Upper lobe of left lung (tissue), 4 donors: ENCODE measurements around the gene PRKAR1B.

Experiments used
- POLR2A ChIP-seq, 4 donors: fragments of 450-650 bp; IDR thresholded peaks; one replicate each; pipeline ENCODE4 v1.5.1; 2016 to 2017; ENCODE audit warnings: antibody characterized with exemption in 4 of 4, mild to moderate bottlenecking in 2 of 4
- TF ChIP-seq, protein P1 (sequence below), 6 experiments: fragments of 450-650 bp in 4 of 6; fragments of 200-600 bp in 2 of 6; sonication (generic) in 2 of 6; IDR thresholded peaks; one replicate each; pipeline ENCODE4 v1.5.1; 2016 to 2019; ENCODE audit warnings: antibody characterized with exemption in 6 of 6

DNA sequence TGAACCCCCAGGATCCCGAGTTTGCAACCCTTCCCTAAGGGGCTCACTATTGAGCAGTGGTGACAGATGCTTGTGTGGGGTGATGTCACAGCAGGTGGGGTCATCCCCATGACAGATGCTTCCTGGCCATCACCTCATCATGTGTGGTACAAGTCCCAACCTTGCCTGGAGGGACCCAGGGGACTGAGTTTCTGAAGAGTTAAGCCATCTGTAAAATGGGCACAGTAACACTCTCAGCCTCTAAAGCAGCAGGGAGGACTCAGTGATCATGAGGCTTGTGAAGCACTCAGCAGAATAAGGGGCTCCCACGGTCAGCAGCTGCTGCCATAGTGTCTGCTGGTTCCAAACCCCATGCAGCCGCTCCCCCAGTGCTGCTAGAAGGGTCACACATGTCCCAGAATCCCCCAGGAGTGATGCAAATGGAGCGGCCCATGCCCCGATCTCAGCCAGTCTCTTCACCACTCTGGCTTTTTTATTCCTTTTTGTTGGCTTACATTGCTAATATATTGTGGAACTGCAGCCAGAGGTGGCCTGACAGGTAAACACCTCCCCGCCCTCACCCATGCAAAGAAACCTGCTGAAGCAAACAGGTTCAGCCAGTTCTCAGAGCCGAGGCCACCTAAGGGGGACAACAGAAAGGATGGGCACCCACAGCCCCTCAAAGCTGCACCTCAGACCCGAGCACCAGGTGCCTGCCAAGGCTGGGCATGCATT, 105.4 kb downstream of the PRKAR1B start:
- TF ChIP-seq, protein P1, sequence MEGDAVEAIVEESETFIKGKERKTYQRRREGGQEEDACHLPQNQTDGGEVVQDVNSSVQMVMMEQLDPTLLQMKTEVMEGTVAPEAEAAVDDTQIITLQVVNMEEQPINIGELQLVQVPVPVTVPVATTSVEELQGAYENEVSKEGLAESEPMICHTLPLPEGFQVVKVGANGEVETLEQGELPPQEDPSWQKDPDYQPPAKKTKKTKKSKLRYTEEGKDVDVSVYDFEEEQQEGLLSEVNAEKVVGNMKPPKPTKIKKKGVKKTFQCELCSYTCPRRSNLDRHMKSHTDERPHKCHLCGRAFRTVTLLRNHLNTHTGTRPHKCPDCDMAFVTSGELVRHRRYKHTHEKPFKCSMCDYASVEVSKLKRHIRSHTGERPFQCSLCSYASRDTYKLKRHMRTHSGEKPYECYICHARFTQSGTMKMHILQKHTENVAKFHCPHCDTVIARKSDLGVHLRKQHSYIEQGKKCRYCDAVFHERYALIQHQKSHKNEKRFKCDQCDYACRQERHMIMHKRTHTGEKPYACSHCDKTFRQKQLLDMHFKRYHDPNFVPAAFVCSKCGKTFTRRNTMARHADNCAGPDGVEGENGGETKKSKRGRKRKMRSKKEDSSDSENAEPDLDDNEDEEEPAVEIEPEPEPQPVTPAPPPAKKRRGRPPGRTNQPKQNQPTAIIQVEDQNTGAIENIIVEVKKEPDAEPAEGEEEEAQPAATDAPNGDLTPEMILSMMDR (IDR thresholded peaks at IDR 0.05) = no peak
- TF ChIP-seq POLR2A (IDR thresholded peaks at IDR 0.05) = no peak
